ENCODE measurements around the gene CDYL2. TPM values are rescaled to one million over a fixed set of nuclear protein-coding genes. Genes with fewer than 3 reads are reported as not detected.

Gene CDYL2
- total RNA-seq, 1 donor from 2014 or later = 2.9 TPM

- ATAC-seq (ENCODE audit: poor library complexity) (no peak), DNase-seq (no peak)
- intact Hi-C loops (cut with DNase I) = no loop called here
These were observed 212.1 kb downstream of the CDYL2 start for GRCh38 chr16:80592273-80592672.

DNA sequence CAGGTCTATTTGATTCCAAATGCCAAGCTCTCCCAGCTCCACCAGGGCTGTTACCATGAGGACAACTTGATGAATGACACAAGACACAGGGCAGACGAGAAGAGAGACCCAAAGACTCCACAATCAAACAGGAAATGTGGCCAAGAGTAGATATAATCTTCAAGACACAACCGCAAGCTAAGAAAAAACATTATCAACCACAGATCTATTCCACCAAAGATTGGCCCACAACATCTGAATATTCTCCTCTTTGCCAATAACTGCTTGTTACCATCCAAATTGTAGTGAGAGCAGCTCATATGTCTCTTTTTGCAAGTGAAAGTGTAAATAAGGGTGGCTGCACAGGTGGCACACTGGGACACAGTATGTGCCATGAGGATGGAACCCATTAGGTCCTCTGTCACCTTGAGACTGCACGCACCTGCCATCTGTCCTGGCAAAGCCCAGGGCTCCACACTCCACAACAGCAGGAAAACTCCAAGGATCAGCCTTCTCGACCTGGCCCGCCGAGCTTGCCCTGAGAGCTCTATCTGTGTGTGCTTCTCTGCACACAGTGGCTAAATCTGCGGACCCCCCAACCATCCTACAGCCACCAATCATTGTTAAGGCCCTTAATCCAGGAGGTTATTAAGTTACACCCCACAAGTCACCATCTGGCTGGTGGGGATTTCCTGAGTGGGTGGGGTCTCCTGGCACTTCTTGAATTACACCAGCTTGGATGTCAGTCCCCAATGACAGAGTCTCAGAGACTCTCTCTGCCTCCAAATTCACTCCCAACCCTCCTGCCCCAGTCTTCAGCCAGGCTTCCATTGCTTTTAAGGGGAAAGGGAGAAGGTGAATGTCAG, 213.1 kb downstream of the CDYL2 start:
- ATAC-seq (ENCODE audit: poor library complexity) = no peak
- DNase-seq = no peak
- intact Hi-C loops (cut with DNase I) = no loop called here

- intact Hi-C loops (cut with DNase I) = no loop called here
- no peak for DNase-seq
- ATAC-seq (ENCODE audit: poor library complexity) = no peak
These were observed 217.3 kb downstream of the CDYL2 start for GRCh38 chr16:80587071-80587470.

- DNase-seq (no peak), ATAC-seq (ENCODE audit: poor library complexity) (no peak)
- intact Hi-C loops (cut with DNase I) = no loop called here
These were observed 217.9 kb downstream of the CDYL2 start for GRCh38 chr16:80586476-80586875.

GRCh38 chr16:80585764-80586163, 218.6 kb downstream of the CDYL2 start:
- no peak for ATAC-seq (ENCODE audit: poor library complexity)
- intact Hi-C loops (cut with DNase I) = no loop called here
- DNase-seq = no peak

DNA sequence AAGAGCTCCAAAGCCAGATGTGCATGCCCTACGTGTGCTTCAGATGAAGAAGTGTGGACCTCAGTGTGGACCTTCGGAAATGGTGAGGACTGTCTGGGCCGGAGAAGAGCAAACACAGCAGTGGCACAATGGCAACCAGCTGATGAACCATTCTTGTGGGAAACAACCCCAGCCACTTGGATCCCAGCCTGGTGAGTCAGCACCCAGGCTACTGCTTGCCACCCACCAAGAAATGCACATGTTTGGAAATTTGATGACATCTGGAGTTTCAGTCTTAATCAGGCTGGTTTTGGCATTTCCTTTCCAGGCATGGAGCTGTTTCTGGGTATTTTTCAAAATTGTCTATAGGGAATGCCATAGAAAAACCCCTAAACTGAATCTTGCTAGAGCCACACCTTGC, 220.9 kb downstream of the CDYL2 start:
- ATAC-seq (ENCODE audit: poor library complexity) (no peak), DNase-seq (peak; percentile 52)

GRCh38 chr16:80580109-80580832, 224.1 kb downstream of the CDYL2 start:
- intact Hi-C loops (cut with DNase I) = no loop called here
- DNase-seq (no peak), ATAC-seq (ENCODE audit: poor library complexity) (no peak)

More for the DNA sequence above, 220.9 kb downstream of the CDYL2 start:
- intact Hi-C loops (cut with DNase I) = no loop called here

- intact Hi-C loops (cut with DNase I) = no loop called here
- DNase-seq = no peak
- ATAC-seq (ENCODE audit: poor library complexity) = no peak
These were observed 226.7 kb downstream of the CDYL2 start for GRCh38 chr16:80577485-80578280.

DNA sequence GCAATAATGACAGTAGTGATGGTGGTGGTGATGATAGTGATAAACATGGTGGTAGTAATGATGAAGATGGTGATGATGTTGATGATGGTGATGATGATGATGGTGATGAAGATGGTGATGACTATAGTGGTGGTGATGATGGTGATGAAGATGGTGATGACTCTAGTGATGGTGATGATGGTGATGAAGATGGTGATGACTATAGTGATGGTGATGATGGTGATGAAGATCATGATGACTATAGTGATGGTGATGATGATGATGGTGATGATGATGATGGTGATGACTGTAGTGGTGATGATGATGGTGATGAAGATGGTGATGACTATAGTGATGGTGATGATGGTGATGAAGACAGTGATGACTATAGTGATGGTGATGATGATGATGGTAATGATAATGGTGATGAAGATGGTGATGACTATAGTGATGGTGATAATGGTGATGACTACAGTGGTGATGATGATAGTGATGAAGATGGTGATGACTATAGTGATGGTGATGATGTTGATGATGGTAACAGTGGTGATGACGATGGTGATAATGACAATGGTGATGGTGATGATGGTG, 228.0 kb downstream of the CDYL2 start:
- ATAC-seq (ENCODE audit: poor library complexity) (no peak), DNase-seq (no peak)
- intact Hi-C loops (cut with DNase I) = no loop called here

- DNase-seq (no peak), ATAC-seq (ENCODE audit: poor library complexity) (no peak)
- intact Hi-C loops (cut with DNase I) = no loop called here
These were observed 230.7 kb downstream of the CDYL2 start for GRCh38 chr16:80573700-80574120.

- no peak for ATAC-seq (ENCODE audit: poor library complexity)
- intact Hi-C loops (cut with DNase I) = no loop called here
- no peak for DNase-seq
These were observed 234.3 kb downstream of the CDYL2 start for GRCh38 chr16:80570106-80570478.

GRCh38 chr16:80569440-80570105, 234.8 kb downstream of the CDYL2 start:
- intact Hi-C loops (cut with DNase I) = no loop called here
- DNase-seq = no peak
- ATAC-seq (ENCODE audit: poor library complexity) = no peak

GRCh38 chr16:80564394-80564793, 240.0 kb downstream of the CDYL2 start:
- intact Hi-C loops (cut with DNase I) = no loop called here
- ATAC-seq (ENCODE audit: poor library complexity) (no peak), DNase-seq (no peak)

- DNase-seq = no peak
- no peak for ATAC-seq (ENCODE audit: poor library complexity)
- intact Hi-C loops (cut with DNase I) = no loop called here
These were observed 241.3 kb downstream of the CDYL2 start for GRCh38 chr16:80563066-80563465.

GRCh38 chr16:80559369-80559768, 245.0 kb downstream of the CDYL2 start:
- ATAC-seq (ENCODE audit: poor library complexity) (no peak), DNase-seq (no peak)
- intact Hi-C loops (cut with DNase I) = no loop called here

DNA sequence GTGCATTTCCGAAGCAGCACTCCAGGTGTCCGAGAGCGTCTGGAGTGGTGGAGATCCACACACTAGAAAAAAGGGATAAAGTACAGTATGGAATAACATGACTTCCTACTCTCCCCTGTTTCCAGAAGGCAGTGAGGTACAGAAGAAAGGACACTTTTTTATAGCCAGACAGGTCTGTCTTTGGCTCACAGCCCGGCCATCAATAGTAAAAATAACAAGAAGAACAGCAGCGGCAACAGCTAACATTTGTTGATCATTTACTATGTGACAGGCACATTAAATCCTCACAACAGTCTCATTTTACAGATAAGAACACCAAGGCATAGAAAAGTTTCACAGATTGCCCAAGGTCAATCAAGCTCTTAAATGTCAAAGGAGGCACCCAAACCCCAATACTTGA, 247.4 kb downstream of the CDYL2 start:
- ATAC-seq (ENCODE audit: poor library complexity) (no peak), DNase-seq (no peak)
- intact Hi-C loops (cut with DNase I) = no loop called here

DNA sequence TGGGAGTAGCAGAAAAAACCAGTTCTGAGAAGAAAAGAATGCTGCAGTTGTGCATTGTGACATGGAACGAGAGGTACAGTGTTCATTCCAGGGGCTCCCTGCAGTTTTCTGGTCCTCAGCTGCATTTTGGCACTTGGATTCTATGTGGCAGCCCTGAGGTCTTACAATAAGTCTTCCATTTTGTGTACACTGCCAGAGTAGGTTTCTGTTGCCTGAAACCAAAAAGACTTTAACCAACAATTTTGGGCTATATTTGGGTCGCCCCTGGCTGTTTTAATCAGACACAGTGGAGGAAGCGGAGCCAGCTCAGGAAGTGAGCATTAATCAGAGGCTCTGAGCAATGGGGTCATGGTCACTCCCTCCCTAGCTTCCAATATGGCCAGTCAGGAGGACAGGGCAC, 247.9 kb downstream of the CDYL2 start:
- DNase-seq (no peak), ATAC-seq (ENCODE audit: poor library complexity) (no peak)
- intact Hi-C loops (cut with DNase I) = no loop called here

- DNase-seq = no peak
- no peak for ATAC-seq (ENCODE audit: poor library complexity)
- intact Hi-C loops (cut with DNase I) = no loop called here
These were observed 250.4 kb downstream of the CDYL2 start for GRCh38 chr16:80554033-80554432.

- intact Hi-C loops (cut with DNase I) = no loop called here
- no peak for ATAC-seq (ENCODE audit: poor library complexity)
- no peak for DNase-seq
These were observed 252.1 kb downstream of the CDYL2 start for GRCh38 chr16:80552277-80552676.
